Peyer's patch (tissue), 4 donors: ENCODE results near the gene STAC.

Source experiments
- POLR2A ChIP-seq, 2 donors: fragments of 450-650 bp; IDR thresholded peaks; one replicate each; pipeline ENCODE4 v1.5.1; 2017; ENCODE audit warnings: antibody characterized with exemption in 2 of 2, mild to moderate bottlenecking in 2 of 2, moderate library complexity in 2 of 2
- TF ChIP-seq, protein P1 (sequence below), 6 experiments: fragments of 450-650 bp in 4 of 6; fragments of 200-600 bp in 2 of 6; sonication (generic) in 1 of 6; IDR thresholded peaks; one replicate each; pipeline ENCODE4 v1.5.1; 2017 to 2019; ENCODE audit warnings: antibody characterized with exemption in 6 of 6, mild to moderate bottlenecking in 3 of 6, moderate library complexity in 1 of 6

DNA sequence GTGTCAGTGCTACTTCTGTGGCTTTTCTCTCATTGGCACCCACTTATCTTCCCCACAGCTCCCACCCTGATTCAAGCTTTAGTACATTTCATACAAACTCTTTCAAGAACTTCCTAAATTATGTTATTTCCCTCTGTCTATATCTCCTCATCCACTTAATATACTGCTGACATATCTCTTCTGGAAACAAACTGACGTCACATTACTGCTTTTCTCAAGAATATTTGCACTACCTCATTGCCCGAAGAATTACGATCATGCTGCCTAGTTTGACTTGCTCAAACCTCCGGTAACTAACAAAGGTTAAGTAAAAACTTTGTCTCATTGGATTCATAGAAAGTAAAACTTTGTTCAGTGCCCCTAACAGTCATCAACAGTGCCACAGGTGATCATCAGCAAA is 76.5 kb downstream of the STAC start:
- TF ChIP-seq, protein P1, sequence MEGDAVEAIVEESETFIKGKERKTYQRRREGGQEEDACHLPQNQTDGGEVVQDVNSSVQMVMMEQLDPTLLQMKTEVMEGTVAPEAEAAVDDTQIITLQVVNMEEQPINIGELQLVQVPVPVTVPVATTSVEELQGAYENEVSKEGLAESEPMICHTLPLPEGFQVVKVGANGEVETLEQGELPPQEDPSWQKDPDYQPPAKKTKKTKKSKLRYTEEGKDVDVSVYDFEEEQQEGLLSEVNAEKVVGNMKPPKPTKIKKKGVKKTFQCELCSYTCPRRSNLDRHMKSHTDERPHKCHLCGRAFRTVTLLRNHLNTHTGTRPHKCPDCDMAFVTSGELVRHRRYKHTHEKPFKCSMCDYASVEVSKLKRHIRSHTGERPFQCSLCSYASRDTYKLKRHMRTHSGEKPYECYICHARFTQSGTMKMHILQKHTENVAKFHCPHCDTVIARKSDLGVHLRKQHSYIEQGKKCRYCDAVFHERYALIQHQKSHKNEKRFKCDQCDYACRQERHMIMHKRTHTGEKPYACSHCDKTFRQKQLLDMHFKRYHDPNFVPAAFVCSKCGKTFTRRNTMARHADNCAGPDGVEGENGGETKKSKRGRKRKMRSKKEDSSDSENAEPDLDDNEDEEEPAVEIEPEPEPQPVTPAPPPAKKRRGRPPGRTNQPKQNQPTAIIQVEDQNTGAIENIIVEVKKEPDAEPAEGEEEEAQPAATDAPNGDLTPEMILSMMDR (IDR thresholded peaks at IDR 0.05): no peak
- no peak for TF ChIP-seq POLR2A (IDR thresholded peaks at IDR 0.05)
